Stimulated activated CD4-positive, alpha-beta T cell treated with anti-CD3 and anti-CD28 coated beads, Interleukin-4, amount 100 ng/mL, for 1 hour (primary cell): ENCODE data around the gene SLC6A7.

Experiments used
- DNase-seq: peaks from one replicate; pipeline ENCODE4 v3.0.0-alpha.2; 2020

The SLC6A7 gene

DNA sequence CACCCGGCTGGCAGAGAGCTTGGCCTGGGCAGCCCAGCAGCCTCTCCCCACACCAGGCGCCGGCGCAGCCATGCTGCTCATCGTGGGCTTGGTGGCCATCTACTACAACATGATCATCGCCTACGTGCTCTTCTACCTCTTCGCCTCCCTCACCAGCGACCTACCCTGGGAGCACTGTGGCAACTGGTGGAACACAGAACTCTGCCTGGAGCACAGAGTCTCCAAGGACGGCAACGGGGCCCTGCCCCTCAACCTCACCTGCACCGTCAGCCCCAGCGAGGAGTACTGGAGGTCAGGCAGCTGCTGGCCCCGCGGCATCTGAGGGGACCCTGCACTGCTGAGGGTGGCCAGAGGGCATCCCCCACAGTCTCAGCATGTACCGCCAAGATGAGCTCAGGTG is 7.1 kb downstream of the SLC6A7 start:
- DNase-seq, result no peak

DNA sequence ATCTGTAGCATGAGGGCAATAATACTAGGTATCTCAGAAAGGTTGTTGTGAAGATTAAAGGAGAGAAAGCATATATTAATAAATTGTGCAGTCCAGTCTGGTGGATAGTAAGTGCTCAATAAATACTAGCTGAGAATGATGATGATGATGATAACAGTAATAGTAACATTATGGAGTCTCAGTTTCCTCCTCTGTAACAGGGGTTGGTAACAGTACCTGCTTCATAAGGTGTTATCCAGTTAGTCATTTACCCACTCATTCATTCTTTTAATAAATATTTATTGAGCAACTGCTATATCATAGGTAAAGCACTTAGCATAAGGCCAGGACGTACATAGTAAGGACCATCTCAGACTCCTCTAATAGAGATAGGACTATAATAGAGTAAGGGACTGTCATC is 7.6 kb downstream of the SLC6A7 start:
- no peak for DNase-seq

DNA sequence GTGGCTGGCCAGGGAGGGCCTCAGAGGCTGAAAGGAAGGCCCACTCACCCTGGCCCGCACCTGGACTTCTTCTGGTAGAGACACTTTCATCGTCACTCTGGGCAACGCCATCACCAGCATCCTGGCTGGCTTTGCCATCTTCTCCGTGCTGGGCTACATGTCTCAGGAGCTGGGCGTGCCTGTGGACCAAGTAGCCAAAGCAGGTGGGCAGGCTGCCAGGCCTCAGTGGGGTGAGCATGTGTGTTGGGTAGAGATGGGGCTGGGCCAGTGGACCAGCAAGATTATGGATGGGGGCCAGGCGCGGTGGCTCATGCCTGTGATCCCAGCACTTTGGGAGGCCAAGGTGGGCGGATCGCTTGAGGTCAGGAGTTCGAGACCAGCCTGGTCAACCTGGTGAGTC is 12.6 kb downstream of the SLC6A7 start:
- no peak for DNase-seq

DNA sequence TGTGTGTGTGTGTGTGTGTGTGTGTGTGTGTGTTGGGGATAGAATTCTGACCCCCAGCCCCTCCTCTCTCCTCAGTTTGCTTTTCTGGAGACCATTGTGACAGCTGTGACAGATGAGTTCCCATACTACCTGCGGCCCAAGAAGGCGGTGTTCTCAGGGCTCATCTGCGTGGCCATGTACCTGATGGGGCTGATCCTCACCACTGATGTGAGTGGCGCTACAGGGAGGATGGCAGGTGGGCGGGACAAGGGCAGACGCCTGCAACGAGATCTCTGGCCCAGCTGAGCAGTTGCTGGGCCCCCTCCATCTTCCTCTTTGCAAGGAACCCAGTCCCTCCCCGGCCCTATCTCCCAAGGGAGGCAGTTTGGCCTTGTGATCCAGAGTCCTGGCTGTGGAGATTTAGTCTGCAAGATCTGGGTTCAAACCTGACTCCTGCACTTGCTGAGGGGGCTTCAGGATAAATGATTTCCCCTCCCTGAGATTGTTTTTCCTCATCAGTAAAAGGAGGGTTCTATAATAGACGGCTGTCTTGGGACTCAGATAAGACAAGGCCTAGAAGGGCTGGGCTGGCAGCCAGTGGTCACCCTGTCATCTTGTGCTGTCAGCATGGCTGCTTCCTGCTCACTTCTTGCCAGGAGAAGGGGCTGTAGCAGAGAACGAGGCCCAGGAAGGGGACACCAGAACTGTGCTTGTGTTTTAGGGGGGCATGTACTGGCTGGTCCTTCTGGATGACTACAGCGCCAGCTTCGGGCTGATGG is 14.1 kb downstream of the SLC6A7 start:
- no peak for DNase-seq

- DNase-seq, result no peak
Measured at GRCh38 chr5:150204590-150204960, 14.7 kb downstream of the SLC6A7 start.

GRCh38 chr5:150206098-150206778 is 16.4 kb downstream of the SLC6A7 start:
- no peak for DNase-seq

GRCh38 chr5:150206779-150207115 is 16.9 kb downstream of the SLC6A7 start:
- no peak for DNase-seq

GRCh38 chr5:150208187-150209098 is 18.6 kb downstream of the SLC6A7 start:
- no peak for DNase-seq

- DNase-seq, result no peak
Measured at GRCh38 chr5:150209099-150209635, 19.3 kb downstream of the SLC6A7 start.

GRCh38 chr5:150210644-150211043 is 20.8 kb downstream of the SLC6A7 start:
- no peak for DNase-seq

DNA sequence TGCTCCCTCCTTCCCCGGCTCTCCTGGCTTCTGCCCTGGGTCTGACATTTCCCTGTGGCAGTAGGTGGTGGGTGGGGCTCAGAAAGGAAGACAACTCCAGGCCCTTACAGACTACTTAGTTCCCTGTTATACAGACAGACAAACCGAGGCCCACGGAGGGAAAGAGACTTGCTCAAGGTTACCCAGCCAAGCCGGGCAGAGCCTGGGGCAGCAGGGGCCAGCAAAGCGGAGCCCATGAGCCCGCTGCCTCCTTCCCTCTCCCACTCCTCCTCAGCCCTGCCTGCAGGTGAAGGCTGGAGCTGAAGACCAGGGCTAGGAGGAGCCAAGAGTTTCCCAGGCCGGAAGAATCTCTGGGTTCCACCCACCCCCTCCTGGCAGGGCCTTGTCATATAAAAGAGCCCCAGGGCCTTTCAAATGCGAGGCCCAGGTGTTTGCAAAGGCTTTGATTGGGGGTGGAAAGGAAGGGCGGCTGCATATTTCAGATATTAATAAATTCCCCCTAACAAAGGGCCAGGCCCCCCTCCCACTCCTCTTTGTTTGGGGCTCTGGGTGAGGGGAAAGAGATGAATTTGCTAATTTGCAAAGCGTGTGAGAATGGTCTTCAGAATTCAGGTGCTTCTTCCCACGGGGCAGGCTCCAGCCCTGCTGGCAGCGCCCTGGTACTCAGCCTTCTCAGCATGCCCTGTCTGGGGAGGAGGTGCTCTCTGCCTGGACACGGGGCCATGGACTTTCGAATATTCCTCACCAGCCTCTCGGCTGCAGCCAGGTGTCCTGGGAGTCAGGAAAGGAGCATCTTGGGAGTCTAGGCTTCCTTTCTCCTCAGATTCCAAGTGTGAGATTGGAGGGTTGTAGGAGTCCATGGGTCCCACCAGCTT is 21.5 kb downstream of the SLC6A7 start:
- DNase-seq, result no peak

DNA sequence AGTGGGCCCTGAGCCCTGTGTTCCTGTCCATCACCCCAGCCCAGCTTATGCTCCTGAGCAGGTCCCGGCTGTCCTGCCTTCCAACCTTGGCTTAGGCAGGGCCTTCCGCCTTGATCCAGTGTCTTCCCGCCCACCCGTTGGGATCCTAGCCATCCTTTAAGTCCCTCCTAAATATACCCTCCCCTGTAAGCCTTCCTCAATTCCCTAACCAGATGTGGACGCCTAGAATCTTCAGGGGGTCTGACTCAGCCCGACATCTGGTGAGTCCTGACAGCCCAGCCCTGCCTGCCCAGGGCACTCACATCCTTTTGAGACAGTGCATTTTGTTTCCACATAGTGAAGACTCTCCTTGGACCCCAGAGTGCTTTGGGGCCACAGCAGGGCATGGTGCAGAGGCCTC is 23.7 kb downstream of the SLC6A7 start:
- no peak for DNase-seq

- no peak for DNase-seq
Measured at GRCh38 chr5:150214289-150214688, 24.4 kb downstream of the SLC6A7 start.

DNA sequence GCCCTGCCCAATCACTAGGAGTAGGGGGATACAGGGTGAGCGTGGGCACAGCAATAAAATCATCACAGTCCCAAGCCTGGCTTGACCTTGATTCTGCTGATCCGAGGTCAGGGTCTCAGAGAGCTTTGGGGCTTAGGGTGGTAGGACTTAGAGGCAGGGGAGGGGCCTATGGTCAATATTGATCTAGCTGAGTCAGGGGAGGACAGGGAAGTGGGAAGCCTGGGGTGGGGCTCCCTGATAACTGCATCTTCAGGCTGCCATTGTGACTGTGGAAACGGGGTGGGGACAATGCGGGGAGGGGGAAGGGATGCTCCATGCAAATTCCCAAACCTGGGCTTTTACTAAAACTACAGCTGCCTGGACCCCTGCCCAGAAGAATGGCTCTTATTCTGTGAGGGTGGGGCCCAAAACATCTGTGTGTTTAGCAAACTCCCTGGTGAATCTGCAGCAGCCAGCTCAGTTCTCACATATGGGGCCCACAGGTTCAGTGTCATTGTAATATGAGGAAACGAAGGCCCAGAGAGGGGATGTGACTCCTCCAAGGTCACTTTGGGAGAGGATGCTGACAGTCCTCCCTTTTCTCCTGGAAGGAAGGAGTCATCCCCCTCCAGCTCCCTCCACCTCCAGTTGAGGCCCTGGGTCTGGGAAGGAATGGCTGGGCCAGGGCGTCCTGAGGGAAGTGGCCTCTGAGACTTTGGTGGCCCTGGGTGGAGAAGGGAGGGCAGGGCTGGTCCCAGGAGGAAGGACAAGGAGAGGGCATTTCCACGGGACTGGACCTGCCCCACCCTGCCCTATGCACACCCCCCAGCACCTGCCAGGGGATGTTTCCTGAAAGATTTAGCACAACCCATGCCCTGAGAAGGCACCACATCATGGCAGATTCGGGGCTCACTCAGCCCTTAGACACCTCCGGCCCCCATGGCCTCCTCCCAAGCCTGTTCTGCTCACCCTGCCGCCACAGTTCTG is 26.4 kb downstream of the SLC6A7 start:
- no peak for DNase-seq

DNA sequence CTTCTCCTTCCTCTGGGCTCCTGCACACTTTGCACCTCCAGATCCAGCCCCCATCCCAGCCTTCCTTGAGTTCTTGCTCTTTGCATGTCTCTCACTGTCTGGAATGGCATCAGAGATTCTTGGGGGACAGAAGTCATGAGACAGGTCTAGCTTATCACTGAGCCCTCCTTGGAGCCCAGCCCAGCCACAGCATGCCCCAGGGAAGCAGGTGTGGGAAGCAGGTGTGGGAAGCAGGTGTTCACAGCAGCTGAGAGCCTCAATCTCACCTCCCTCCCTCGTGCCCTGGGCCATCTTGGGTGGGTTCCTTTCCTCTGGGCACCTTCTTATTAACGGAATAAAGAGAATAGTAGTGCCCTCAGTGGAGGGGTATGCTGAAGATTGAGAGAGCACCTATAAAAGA is 27.2 kb downstream of the SLC6A7 start:
- no peak for DNase-seq

DNA sequence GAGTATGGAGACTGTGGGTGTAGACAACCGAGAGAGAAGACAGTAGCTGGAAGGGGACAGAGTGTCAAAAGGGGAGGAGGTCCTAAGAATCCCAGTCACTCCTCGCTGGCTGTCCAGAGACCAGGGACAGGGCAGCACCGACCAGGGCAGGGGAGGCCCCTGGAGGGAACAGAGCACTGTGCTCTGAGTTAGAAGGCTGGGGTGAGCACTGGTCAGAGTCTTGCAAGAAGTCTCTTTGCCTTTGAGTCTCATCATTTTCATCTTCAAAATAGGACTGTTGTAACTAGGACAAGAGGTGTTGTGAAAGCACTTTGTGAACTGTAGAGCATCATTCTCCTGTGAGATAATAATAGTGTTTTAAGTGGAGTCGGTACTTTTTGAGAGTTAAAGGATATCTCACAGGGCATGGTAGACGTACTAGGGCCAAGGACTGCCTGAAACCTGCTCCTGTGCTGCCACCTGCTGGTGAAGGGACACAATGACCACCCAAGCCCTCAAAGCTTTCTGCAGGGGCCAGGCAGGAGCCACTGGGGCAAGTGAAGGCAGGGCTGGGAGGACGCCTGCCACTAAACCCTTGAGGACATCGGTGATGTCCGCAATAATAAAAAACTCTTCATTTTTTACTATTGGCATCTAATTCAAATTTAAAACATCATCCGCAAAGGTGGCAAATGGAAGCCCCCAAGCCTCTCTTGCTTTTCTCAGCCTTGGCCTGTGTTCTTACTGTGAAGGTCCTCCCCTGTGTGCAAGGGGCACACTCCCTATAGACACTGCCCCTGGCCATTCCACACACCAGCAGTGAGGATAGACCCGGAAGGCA is 28.2 kb downstream of the SLC6A7 start:
- DNase-seq, result peak; percentile 75

DNA sequence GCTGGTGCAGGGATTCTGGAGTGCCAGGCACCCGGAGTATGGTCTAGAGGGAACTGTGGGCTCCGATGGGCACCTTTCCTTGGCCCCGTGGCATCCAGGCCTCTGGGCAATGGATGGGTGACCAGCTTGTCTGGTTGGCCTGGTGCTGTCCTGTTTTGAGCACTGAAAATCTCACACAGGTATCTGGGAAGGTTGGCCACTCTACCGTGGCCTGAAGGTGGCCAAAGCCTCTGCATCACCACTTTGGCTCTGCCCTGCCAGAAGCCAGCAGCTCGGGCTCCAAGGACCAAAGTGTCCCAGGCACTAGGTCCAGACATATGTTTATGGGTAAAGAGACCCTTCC is 28.8 kb downstream of the SLC6A7 start:
- DNase-seq, result no peak

GRCh38 chr5:150219142-150219541 is 29.3 kb downstream of the SLC6A7 start:
- DNase-seq, result no peak

GRCh38 chr5:150219861-150220260 is 30.0 kb downstream of the SLC6A7 start:
- DNase-seq, result no peak

DNA sequence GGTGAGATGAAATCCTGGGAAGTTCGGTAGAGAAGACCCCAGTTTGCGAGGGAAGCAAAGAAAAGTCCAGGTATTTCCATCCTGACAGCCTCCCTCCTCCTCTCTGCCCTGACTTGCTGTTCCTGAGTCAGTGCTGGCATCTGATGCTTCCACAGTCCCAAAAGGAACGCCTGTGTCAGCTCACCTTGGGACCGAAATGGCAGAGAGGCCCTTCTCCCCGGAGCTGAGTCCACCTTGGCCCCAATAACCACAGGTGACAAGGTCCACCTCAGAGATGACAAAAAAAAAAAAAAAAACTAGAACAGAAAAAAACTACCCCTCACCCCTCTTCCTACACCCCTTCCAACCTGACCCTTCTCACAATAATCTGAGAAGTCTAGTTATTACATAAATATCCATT is 31.6 kb downstream of the SLC6A7 start:
- no peak for DNase-seq
